Thoracic aorta (tissue), 2 donors: ENCODE results near the gene CYP19A1. TPM values are rescaled to one million over a fixed set of nuclear protein-coding genes. Genes with fewer than 3 reads are reported as not detected.

Experiments used
- ATAC-seq: fragments of 150-250 bp; one replicate; pipeline ENCODE4 v1.8.0; 2017; ENCODE audit warnings: low read depth; ENCODE audit not compliant: insufficient number of reproducible peaks, low FRiP score
- DNase-seq: peaks from one replicate; pipeline ENCODE4 v3.0.0-alpha.2; 2020; ENCODE audit warnings: low spot score
- H3K27ac ChIP-seq, 2 donors: fragments of 200-600 bp; sonication (generic); 1 replicate in 1 of 2; 2 replicates in 1 of 2; pipeline ENCODE4 v1.5.1; 2016; ENCODE audit warnings: mild to moderate bottlenecking in 2 of 2, moderate library complexity in 2 of 2
- H3K27me3 ChIP-seq: fragments of 200-600 bp; sonication (generic); replicated peaks from 2 replicates; pipeline ENCODE4 v1.6.0; 2016; ENCODE audit warnings: mild to moderate bottlenecking; ENCODE audit not compliant: insufficient read depth
- H3K36me3 ChIP-seq: fragments of 200-600 bp; sonication (generic); one replicate; pipeline ENCODE4 v1.5.1; 2016
- H3K4me1 ChIP-seq, 2 donors: fragments of 200-600 bp; sonication (generic); 1 replicate in 1 of 2; 2 replicates in 1 of 2; pipeline versions ENCODE4 v1.5.1 to v1.6.0; 2016; ENCODE audit warnings: low read depth in 2 of 2, mild to moderate bottlenecking in 1 of 2; ENCODE audit not compliant: control insufficient read depth in 1 of 2
- H3K4me3 ChIP-seq: fragments of 200-600 bp; sonication (generic); 2 replicates; pipeline ENCODE4 v1.5.1; 2016; ENCODE audit warnings: mild to moderate bottlenecking
- H3K9me3 ChIP-seq: fragments of 200-600 bp; sonication (generic); 2 replicates; pipeline ENCODE4 v1.5.1; 2016
- total RNA-seq, 2 donors: library from RNA; depleted of rRNA; stranded (reverse); fragments of >200 nt; gene quantifications; one replicate each; pipeline versions ENCODE4 v1.1.0 to v1.2.3, GENCODE V29; 2016
- TF ChIP-seq, protein P1 (sequence below): fragments of 200-600 bp; sonication (generic); IDR thresholded peaks from one replicate; pipeline ENCODE4 v1.5.1; 2019; ENCODE audit warnings: antibody characterized with exemption

Gene CYP19A1
- total RNA-seq, 2 donors from 2014 or later = 0.54 to 3.1 TPM

GRCh38 chr15:51382787-51383186 lies 44.4 kb upstream of the CYP19A1 start:
- Histone ChIP-seq H3K4me1 (peaks cover 3 to 22% of the 10 kb centered on the region in 2 donors), H3K27me3 (no peaks in the 10 kb centered on the region), H3K27ac (no peak overlapping the region), H3K9me3 (no peaks in the 10 kb centered on the region), H3K4me3 (no peak overlapping the region), H3K36me3 (no peaks in the 10 kb centered on the region)
- ATAC-seq (no peak), DNase-seq (no peak)
- TF ChIP-seq, protein P1, sequence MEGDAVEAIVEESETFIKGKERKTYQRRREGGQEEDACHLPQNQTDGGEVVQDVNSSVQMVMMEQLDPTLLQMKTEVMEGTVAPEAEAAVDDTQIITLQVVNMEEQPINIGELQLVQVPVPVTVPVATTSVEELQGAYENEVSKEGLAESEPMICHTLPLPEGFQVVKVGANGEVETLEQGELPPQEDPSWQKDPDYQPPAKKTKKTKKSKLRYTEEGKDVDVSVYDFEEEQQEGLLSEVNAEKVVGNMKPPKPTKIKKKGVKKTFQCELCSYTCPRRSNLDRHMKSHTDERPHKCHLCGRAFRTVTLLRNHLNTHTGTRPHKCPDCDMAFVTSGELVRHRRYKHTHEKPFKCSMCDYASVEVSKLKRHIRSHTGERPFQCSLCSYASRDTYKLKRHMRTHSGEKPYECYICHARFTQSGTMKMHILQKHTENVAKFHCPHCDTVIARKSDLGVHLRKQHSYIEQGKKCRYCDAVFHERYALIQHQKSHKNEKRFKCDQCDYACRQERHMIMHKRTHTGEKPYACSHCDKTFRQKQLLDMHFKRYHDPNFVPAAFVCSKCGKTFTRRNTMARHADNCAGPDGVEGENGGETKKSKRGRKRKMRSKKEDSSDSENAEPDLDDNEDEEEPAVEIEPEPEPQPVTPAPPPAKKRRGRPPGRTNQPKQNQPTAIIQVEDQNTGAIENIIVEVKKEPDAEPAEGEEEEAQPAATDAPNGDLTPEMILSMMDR = peak; percentile 23

DNA sequence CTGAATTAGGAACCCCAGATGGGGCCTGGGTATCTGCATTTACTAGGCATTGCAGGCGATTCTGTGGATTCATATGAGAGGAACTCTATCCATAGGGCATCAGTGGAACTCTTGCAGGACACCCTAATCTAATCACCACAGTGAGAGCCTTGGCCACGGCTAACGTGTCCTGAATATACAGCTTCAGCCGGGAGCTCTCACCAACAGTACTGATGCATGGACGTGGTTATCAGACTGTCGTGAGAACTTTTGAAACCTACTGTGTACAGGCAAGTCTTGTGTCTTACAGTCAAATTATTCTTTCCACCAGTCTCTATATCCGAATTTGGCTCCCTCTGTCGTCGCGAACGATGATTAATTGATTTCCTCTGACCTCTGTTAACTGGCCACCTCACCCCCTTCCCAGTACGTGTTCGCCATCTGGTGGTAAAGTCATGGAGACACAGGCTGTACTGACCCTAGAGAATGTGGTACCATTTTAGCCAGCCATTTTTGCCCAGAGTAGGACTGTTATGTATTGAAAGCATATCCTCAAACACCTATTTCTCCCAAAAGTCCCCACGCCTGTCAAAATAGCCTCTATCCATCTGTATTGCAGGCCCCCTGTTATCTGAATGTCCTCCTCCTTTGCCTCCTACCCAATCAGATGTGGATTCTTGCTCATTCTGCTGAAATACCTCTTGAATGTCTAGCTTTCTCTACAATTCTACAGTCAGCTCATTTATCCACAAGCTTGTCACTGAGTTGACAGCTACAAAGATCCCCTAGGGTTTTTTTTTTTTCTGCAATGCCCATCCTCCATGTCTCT lies 42.8 kb upstream of the CYP19A1 start:
- ATAC-seq (peak; percentile 89), DNase-seq (peak; percentile 45)
- Histone ChIP-seq H3K36me3 (no peaks in the 10 kb centered on the region), H3K4me3 (no peak overlapping the region), H3K4me1 (peaks cover 3 to 22% of the 10 kb centered on the region in 2 donors), H3K27me3 (no peaks in the 10 kb centered on the region), H3K27ac (no peak overlapping the region), H3K9me3 (no peaks in the 10 kb centered on the region)
- TF ChIP-seq, protein P1 = peak; percentile 91

GRCh38 chr15:51379390-51379789 lies 41.0 kb upstream of the CYP19A1 start:
- no peak for ATAC-seq
- H3K9me3 ChIP-seq = no peaks in the 10 kb centered on the region
- H3K36me3 ChIP-seq = no peaks in the 10 kb centered on the region
- peaks cover 3 to 22% of the 10 kb centered on the region in 2 donors for H3K4me1 ChIP-seq
- no peak for DNase-seq
- TF ChIP-seq, protein P1 = no peak
- H3K27ac ChIP-seq = no peak overlapping the region
- H3K27me3 ChIP-seq = no peaks in the 10 kb centered on the region
- H3K4me3 ChIP-seq = no peak overlapping the region

DNA sequence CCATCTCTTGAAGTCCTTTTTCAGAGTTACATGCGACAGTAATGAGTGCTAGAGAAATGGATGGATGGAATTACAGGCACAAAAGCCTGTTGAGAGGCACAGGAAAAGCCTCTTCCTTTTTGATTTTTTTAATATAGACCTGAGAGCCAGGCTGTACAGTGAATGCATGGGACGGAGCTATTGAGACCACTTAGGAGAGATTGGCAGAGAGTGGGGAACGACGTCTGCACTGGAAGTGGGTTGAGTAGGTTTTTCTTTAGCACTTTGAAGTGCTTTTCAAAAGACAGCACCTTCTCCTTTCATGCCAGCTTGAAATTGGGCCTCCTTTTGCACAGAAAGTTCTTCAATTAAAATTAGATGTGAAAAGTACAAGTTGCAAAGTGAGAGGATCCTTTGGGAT lies 40.0 kb upstream of the CYP19A1 start:
- H3K27me3 ChIP-seq = no peaks in the 10 kb centered on the region
- no peak overlapping the region for H3K4me3 ChIP-seq
- ATAC-seq = no peak
- H3K4me1 ChIP-seq = peaks cover 3 to 22% of the 10 kb centered on the region in 2 donors
- TF ChIP-seq, protein P1 = no peak
- no peaks in the 10 kb centered on the region for H3K9me3 ChIP-seq
- DNase-seq = no peak
- no peak overlapping the region for H3K27ac ChIP-seq
- H3K36me3 ChIP-seq = no peaks in the 10 kb centered on the region

DNA sequence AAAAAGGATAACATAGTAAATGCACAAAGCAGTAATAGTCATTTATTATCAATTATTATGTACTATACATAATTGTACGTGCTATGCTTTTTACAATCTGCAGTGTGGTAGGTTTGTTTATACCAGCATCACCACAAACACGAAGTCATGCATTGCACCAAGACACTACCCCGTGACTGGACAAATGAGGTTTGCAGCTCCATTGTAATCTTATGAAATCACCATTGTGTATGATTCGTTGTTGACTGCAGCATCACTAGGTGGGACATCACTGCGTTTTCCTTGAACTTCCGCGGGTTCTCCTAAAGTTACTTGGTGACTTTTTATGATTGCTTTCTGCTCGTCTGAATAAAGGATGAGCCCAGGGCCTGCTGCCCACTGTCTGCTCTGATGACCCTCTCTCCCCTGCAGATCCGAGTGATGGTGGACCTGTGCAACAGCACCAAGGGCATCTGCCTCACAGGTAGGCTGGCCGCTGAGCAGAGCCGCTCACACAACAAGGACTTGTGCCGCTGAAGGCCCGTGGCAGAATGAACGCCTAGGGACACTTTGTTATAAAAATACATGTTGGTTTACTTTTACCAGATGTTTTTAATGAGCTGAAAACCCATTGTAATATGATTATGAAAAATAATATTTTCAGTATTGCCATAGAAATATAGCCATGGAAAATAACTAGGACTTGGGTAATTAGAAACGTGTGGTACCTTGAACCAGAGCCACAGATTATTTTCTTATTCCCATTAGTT lies 38.8 kb upstream of the CYP19A1 start:
- no peak overlapping the region for H3K4me3 ChIP-seq
- H3K36me3 ChIP-seq = no peaks in the 10 kb centered on the region
- H3K27me3 ChIP-seq = no peaks in the 10 kb centered on the region
- no peak for DNase-seq
- ATAC-seq = no peak
- peaks cover 3 to 22% of the 10 kb centered on the region in 2 donors for H3K4me1 ChIP-seq
- TF ChIP-seq, protein P1 = no peak
- H3K27ac ChIP-seq = no peak overlapping the region
- H3K9me3 ChIP-seq = no peaks in the 10 kb centered on the region
